Mucosa of rectum (tissue), 2 donors: ENCODE results near the gene DUSP22.

Source experiments
- H3K27ac ChIP-seq, 2 donors: one replicate each; pipeline ENCODE4 v1.7.0; 2013; ENCODE audit warnings: inconsistent platforms in 2 of 2, low read depth in 2 of 2, low read length in 2 of 2
- H3K27me3 ChIP-seq, 2 donors: one replicate each; pipeline ENCODE4 v1.7.0; 2013; ENCODE audit warnings: low read length in 2 of 2; ENCODE audit not compliant: control insufficient read depth in 2 of 2, insufficient read depth in 2 of 2
- H3K36me3 ChIP-seq, 2 donors: one replicate each; pipeline ENCODE4 v1.7.0; 2013; ENCODE audit warnings: low read length in 2 of 2; ENCODE audit not compliant: control insufficient read depth in 2 of 2, insufficient read depth in 2 of 2
- H3K4me1 ChIP-seq, 2 donors: one replicate each; pipeline ENCODE4 v1.7.0; 2013; ENCODE audit warnings: low read length in 2 of 2, mild to moderate bottlenecking in 1 of 2; ENCODE audit not compliant: control insufficient read depth in 2 of 2, insufficient read depth in 2 of 2
- H3K4me3 ChIP-seq, 2 donors: one replicate each; pipeline ENCODE4 v1.7.0; 2013; ENCODE audit warnings: low read length in 2 of 2
- H3K9ac ChIP-seq, 2 donors: one replicate each; pipeline ENCODE4 v1.7.0; 2013; ENCODE audit warnings: low read length in 2 of 2, low read depth in 1 of 2, mild to moderate bottlenecking in 1 of 2
- H3K9me3 ChIP-seq, 2 donors: one replicate each; pipeline ENCODE4 v1.7.0; 2013; ENCODE audit warnings: low read length in 2 of 2; ENCODE audit not compliant: control insufficient read depth in 2 of 2
- donor health status: healthy.
- donor health status: Normal muscosa, but diverticular disease.

Gene DUSP22

DNA sequence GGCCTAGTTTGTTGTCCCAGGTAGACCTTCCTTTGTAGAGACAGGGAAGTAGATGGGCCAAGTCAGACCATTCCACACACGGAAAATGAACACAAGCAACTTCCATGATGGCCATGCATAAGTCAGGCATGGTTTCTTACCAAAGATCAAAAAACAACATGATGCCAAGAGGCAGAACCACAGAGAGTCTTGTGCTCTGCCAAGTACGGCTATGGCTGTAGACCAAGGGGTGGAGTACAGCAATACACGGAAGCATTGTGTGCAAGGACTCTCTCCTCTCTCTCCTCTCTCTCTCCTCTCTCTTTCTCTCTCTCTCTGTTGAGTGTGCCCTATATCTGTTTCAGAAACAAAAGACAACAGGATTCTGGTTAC, 4.8 kb upstream of the DUSP22 start:
- Histone ChIP-seq H3K4me1 (peaks cover 7 to 10% of the 10 kb centered on the region in 2 donors), H3K4me3 (no peak overlapping the region), H3K9ac (no peak overlapping the region), H3K27ac (no peak overlapping the region), H3K36me3 (no peaks in the 10 kb centered on the region), H3K27me3 (peaks cover 0 to 5% of the 10 kb centered on the region in 2 donors), H3K9me3 (no peaks in the 10 kb centered on the region)

DNA sequence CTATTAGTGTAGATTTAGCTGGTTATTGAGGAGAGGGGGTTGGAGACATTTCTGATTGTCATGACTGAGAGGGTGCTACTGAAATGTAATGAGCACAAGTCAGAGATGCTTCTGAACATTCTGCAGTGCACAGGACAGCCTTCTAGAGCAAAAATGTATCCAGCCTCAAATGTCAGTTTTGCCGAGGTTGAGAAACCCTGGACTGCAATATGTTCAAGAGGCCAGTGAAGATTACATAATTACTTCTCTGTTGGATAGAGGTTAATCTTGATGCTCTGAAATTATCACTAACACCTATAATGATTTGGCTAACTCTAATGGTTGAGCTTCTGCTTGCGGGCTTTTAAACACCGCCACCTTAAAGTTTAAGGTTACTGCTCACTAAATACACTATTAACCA, 3.4 kb upstream of the DUSP22 start:
- peaks cover 7 to 19% of the 10 kb centered on the region in 2 donors for H3K4me1 ChIP-seq
- no peaks in the 10 kb centered on the region for H3K36me3 ChIP-seq
- H3K27me3 ChIP-seq: no peaks in the 10 kb centered on the region
- no peak overlapping the region for H3K4me3 ChIP-seq
- H3K9me3 ChIP-seq: no peaks in the 10 kb centered on the region
- no peak overlapping the region for H3K9ac ChIP-seq
- H3K27ac ChIP-seq: no peak overlapping the region

DNA sequence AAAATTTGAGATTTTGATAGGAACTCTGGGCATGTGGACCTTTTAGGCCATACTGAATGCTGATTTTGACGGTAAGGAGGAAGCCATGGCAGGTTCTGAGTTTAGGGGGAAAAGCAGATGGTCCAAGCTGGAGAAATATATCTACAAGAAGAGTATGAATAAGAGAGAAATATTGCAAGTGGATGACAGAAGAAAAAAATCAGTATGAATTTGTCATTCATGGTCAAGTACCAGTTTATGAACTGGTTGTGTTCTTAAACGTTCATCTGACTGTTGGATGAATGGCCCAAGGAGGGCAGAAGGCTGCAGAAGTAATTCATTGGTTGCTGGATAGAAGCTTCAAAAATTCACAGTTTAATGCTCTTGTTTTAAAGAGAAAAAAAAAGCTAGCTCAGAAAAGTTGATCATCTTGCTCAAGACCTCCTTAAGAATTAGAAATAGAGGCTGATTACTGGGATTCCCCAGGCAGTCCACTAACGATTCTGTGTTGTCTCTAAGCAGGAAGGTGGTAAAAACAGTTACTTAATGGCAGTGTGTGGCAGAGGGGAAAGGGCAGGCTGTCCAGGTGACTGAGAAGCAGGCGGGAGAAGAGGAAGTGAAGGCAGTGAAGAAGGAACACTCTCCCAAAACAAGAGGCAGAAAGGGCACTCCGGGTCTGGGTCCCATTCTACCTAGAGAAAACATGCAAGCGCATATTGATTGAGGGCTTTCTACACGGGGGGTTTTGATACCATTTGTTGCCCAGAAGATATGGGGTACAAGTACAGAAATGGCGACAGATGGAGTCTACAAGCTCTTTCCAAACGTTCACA, 2.0 kb upstream of the DUSP22 start:
- H3K36me3 ChIP-seq: no peaks in the 10 kb centered on the region
- no peaks in the 10 kb centered on the region for H3K27me3 ChIP-seq
- no peaks in the 10 kb centered on the region for H3K9me3 ChIP-seq
- no peak overlapping the region for H3K9ac ChIP-seq
- peaks cover 7 to 20% of the 10 kb centered on the region in 2 donors for H3K4me1 ChIP-seq
- peak overlapping the region in 1 of 2 donors; percentile 88 for H3K4me3 ChIP-seq
- peak overlapping the region in 1 of 2 donors; percentile 99 for H3K27ac ChIP-seq

DNA sequence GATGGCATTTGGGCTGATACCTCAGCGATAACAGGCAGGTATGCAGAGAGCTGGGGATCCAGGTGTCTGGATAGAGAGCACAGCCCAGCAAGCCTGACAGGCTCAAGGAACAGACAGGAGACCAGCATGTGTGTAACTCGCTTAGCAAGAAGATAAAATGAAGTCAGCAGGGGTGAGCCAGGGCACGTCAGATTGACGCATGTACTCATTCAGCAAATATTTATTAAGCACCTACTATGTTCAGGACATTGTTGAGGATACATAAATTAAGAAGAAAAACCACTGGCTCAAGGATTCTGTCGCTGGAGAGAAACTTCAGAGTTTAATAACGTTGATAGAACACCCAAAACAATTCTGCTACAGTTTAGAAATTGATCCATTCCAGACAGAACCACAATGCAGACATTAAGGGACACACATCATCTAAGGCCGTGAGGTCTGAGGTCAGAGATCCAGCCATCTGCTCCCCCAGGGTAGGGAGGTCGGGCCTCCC, 1.0 kb upstream of the DUSP22 start:
- peaks cover 7 to 20% of the 10 kb centered on the region in 2 donors for H3K4me1 ChIP-seq
- no peaks in the 10 kb centered on the region for H3K27me3 ChIP-seq
- no peaks in the 10 kb centered on the region for H3K36me3 ChIP-seq
- peak overlapping the region; percentile 74 to 88 for H3K4me3 ChIP-seq
- H3K9ac ChIP-seq: peak overlapping the region; percentile 88 to 95
- H3K9me3 ChIP-seq: no peaks in the 10 kb centered on the region
- peak overlapping the region; percentile 94 to 99 for H3K27ac ChIP-seq

DNA sequence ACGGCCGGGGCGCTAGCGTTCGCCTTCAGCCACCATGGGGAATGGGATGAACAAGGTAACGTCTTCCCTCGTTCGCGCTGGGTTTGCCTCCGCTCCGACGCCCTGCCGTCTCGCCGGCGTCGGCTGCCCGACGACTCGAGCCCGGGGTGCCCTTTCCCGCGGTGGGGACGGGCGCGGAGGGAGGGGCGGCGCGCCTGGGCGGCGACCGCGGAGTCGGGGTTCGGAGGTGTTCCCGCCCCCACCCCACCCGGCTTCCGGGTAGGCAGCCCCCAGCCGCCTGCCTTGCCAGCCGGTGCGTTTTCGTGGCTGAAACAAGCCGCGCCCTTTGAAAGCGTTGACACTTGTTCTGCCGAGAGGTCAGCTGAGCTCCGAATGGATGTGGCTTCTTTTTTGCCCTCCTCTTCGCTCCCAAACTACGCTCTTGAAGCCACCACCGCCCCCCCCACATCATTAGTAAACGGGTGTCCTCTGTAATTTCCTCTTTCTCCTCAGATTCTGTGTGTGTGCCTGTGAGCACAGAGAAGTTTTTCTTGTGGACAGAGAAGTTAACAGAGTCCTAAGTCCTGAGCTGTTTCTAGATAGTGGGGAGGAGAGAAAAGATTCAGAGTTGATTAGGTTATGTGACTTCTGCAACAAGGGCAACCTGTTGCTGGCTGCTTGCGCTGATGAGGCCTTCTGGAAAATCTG, 362 bp downstream of the DUSP22 start:
- Histone ChIP-seq H3K4me1 (peaks cover 12 to 25% of the 10 kb centered on the region in 2 donors), H3K9ac (peak overlapping the region; percentile 88 to 96), H3K27ac (peak overlapping the region; percentile 94 to 99), H3K36me3 (no peaks in the 10 kb centered on the region), H3K4me3 (peak overlapping the region; percentile 74 to 88), H3K9me3 (no peaks in the 10 kb centered on the region), H3K27me3 (no peaks in the 10 kb centered on the region)

DNA sequence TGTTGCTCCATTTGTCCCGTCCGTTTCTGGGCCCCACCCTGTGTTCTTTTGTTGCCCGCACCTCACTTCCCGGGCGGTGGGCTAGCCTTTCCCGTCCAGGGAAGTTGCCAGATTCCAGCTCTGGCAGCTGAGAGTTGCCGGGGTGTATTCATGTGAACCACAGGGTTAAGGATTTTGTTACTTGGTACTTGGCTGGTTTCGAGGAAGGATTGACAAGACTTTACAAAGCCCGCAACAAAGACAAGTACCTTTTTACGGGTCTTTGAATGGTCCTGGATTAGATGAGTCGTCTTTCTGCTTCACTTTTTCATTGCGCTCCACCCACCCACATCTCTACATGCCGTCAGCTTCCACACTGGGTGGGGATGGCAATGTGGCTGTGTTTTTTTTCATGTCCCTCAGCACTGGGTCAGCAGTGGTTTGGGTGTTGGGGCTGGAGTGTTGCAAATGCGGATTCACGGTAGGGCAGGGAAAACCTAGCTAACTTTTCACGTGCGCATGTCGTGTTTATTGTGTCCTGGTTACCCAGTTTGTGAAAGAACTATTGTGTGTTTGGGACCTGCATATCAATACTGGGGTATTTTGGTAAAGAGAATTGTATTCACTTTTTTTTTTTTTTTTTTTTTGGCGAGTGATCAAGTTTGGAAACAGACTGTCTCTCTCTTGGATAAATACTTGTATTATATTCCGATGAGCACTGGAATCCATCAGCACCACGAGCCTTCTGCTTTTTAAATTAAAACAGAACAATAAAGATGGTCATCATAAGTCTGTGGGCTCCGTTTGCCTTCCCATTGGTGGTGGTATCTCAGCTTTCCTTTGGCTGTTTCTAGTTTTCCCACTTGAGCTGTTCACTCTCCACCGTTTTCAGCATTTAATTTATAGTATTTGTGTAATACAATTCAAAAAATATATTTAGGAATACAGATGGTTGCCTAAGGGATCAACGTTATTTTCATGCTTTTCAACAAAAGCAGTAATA, 1.2 kb downstream of the DUSP22 start:
- peak overlapping the region; percentile 74 to 88 for H3K4me3 ChIP-seq
- peaks cover 19 to 25% of the 10 kb centered on the region in 2 donors for H3K4me1 ChIP-seq
- no peaks in the 10 kb centered on the region for H3K9me3 ChIP-seq

DNA sequence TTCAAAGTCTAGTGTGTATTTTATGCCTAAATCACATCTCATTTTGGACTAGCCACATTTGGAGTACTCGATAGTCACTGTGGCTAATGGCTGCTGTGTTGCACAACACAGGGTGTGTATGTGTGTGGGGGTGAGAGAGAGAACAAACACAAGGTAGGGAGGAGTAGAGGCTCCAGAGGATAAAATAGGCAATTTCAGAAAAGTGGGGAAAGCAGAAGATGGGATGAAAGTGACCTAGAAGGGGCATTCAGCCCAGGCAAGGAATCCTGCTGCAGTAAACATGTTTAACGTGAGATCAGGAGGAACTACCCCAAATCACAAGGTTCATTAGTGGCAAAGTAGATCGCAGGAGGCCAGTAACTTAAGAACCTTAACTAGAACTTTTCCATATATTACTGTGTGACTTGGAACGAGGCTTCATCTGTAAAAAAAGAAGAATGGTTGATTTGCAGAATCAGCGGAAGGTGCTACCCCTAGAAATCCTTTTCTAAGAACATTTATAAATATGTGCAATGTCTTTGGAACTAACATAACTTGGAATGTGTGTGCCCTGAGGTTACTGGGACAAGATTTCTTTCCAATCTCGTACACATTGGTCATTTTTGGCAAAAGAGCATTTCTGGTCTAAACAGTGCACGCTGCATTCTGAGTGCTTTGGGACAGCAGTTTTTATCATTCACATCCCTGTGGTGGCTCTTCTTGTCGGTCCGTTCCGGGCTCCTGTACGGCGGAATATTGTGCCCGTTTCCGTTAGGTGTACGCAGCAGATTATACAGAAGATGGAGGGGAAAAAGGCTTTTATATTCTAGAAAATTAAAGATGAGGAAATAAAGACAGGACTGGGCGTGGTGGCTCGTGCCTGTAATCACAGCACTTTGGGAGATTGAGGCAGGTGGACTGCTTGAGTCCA, 2.6 kb downstream of the DUSP22 start:
- Histone ChIP-seq H3K4me3 (no peak overlapping the region), H3K27me3 (no peaks in the 10 kb centered on the region), H3K9ac (no peak overlapping the region), H3K27ac (peak overlapping the region in 1 of 2 donors; percentile 50), H3K36me3 (no peaks in the 10 kb centered on the region), H3K4me1 (peaks cover 26 to 30% of the 10 kb centered on the region in 2 donors), H3K9me3 (no peaks in the 10 kb centered on the region)

More for the DNA sequence above, 1.2 kb downstream of the DUSP22 start:
- H3K9ac ChIP-seq: peak overlapping the region; percentile 88 to 96
- peak overlapping the region; percentile 94 to 99 for H3K27ac ChIP-seq
- H3K36me3 ChIP-seq: no peaks in the 10 kb centered on the region
- H3K27me3 ChIP-seq: no peaks in the 10 kb centered on the region

DNA sequence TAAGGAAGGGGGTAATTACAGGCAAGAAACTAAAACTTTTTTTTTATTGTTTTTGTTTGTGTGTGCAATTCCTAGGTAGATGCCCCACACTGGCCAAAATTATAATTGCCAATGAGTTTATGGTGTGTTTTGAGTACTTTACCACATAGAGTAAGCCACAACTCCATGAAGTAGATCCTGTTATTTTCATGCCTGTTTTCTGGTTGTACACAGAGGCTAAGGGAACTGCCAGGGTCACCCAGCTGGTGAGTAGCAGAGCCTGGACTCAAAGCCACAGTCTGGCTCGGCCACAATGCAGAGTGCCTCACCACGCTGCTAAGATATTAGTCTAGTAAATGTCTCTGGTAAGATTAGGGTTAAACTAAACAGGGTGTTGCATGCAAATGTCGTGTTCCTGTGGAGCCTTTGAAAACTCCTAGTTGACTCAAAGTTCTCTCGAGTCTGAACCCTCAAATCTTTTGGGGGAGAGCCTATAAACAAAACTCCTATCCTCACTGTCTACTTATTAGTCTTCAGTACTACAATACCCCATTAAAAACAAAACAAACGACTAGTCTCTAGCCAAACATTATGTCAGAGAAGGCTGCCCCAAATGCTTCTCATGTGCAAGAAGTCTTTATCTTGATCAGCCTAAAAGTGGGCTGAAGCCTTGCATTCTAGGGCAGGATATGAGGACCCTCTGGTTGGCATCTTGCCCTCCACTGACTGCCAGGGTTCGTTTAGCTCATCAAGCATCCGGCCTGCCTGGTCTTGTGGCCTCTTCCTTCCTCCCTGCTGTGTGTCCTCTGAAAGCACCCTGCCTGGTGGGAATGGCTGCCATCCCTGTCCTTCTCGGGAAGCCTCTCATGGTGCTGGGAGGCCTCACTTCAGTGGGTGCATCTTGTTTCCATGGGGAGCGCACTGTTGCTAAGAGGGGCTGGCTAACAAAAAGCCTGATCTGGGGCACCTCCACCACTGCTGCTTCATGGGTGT, 4.2 kb downstream of the DUSP22 start:
- Histone ChIP-seq H3K27ac (peak overlapping the region; percentile 17 to 62), H3K36me3 (no peaks in the 10 kb centered on the region), H3K4me1 (peaks cover 22 to 24% of the 10 kb centered on the region in 2 donors), H3K9me3 (no peaks in the 10 kb centered on the region), H3K27me3 (no peaks in the 10 kb centered on the region), H3K9ac (no peak overlapping the region), H3K4me3 (peak overlapping the region in 1 of 2 donors; percentile 9)
